ENCODE results near the gene GPR18.
"Not testable (repeated sequence)": the region's sequence is repeated elsewhere in the genome, so short reads cannot be mapped to it uniquely, and the experiment has no call there.

GPR18 gene

GRCh38 chr13:99211421-99212035 is 46.7 kb downstream of the GPR18 start:
- DNase-seq (ENCODE audit: low read depth in 1 of 2, low spot score in 1 of 2) = no peak

GRCh38 chr13:99210627-99211026 is 47.6 kb downstream of the GPR18 start:
- not testable (repeated sequence) for DNase-seq (ENCODE audit: low read depth in 1 of 2, low spot score in 1 of 2)

GRCh38 chr13:99208845-99209527 is 49.2 kb downstream of the GPR18 start:
- no peak for DNase-seq (ENCODE audit: low read depth in 1 of 2, low spot score in 1 of 2)

GRCh38 chr13:99208185-99208584 is 50.0 kb downstream of the GPR18 start:
- no peak for DNase-seq (ENCODE audit: low read depth in 1 of 2, low spot score in 1 of 2)

- DNase-seq (ENCODE audit: low read depth in 1 of 2, low spot score in 1 of 2) = no peak
Measured at GRCh38 chr13:99207511-99207910, 50.7 kb downstream of the GPR18 start.

- no peak for DNase-seq (ENCODE audit: low read depth in 1 of 2, low spot score in 1 of 2)
Measured at GRCh38 chr13:99206873-99207272, 51.3 kb downstream of the GPR18 start.

- no peak for DNase-seq (ENCODE audit: low read depth in 1 of 2, low spot score in 1 of 2)
Measured at GRCh38 chr13:99206226-99206625, 52.0 kb downstream of the GPR18 start.

- no peak for DNase-seq (ENCODE audit: low read depth in 1 of 2, low spot score in 1 of 2)
Measured at GRCh38 chr13:99205621-99206220, 52.5 kb downstream of the GPR18 start.
